Choroid plexus epithelial cell (primary cell): ENCODE measurements around the gene TRIP6.

Experiments used
- DNase-seq: peaks from one replicate; pipeline ENCODE4 v3.0.0-alpha.2; 2010; ENCODE audit warnings: low read depth
- H3K4me3 ChIP-seq: 2 replicates; pipeline ENCODE4 v1.5.1; 2011; ENCODE audit warnings: low read depth, mild to moderate bottlenecking, control low read depth, low read length, moderate library complexity
- CTCF ChIP-seq: conservative IDR thresholded peaks from 2 replicates; pipeline ENCODE4 v1.5.1; 2011; ENCODE audit warnings: low read depth, mild to moderate bottlenecking, control low read depth, inconsistent platforms, low read length, moderate library complexity

Gene TRIP6

GRCh38 chr7:100874577-100875355 lies 7.6 kb downstream of the TRIP6 start, which contains the start of gene SRRT:
Gene SRRT (plus strand): TSS chr7:100875103. CDS start chr7:100875591, 488 bp downstream.
- DNase-seq: peak; percentile 99
- TF ChIP-seq CTCF: peak; percentile 39
- H3K4me3 ChIP-seq: peak within 1 kb of the TSS; percentile 94

GRCh38 chr7:100875356-100875751 lies 8.2 kb downstream of the TRIP6 start:
- no peak for DNase-seq
- peak overlapping the region; percentile 94 for H3K4me3 ChIP-seq
- no peak for TF ChIP-seq CTCF

GRCh38 chr7:100878013-100878412 lies 10.8 kb downstream of the TRIP6 start:
- no peak overlapping the region for H3K4me3 ChIP-seq
- no peak for TF ChIP-seq CTCF
- DNase-seq: no peak

GRCh38 chr7:100878685-100879084 lies 11.5 kb downstream of the TRIP6 start:
- no peak for DNase-seq
- H3K4me3 ChIP-seq: no peak overlapping the region
- no peak for TF ChIP-seq CTCF

GRCh38 chr7:100879685-100880261 lies 12.6 kb downstream of the TRIP6 start:
- no peak for TF ChIP-seq CTCF
- H3K4me3 ChIP-seq: no peak overlapping the region
- no peak for DNase-seq

GRCh38 chr7:100880645-100881044 lies 13.5 kb downstream of the TRIP6 start:
- no peak for DNase-seq
- no peak overlapping the region for H3K4me3 ChIP-seq
- no peak for TF ChIP-seq CTCF

- DNase-seq: no peak
- no peak overlapping the region for H3K4me3 ChIP-seq
Measured at GRCh38 chr7:100881136-100881535, 13.9 kb downstream of the TRIP6 start.

More at GRCh38 chr7:100881136-100881535, 13.9 kb downstream of the TRIP6 start:
- no peak for TF ChIP-seq CTCF
